Bronchial epithelial cell (primary cell): ENCODE data around the gene CCNL2. TPM values are rescaled to one million over a fixed set of nuclear protein-coding genes. Genes with fewer than 3 reads are reported as not detected.
A peak's percentile ranks its signal among the peaks of the same experiment; 100 is the strongest.

Experiments
- DNase-seq: peaks from one replicate; pipeline ENCODE4 v3.0.0-alpha.2; 2010; ENCODE audit warnings: low read depth
- FAIRE-seq: peaks from 2 replicates; lab custom pipeline; 2011; peaks lifted over from hg19 to GRCh38; lab: Jason Lieb, UNC
- H3K27me3 ChIP-seq: 2 replicates; pipeline ENCODE4 v1.5.1; 2011; ENCODE audit warnings: low read length; ENCODE audit not compliant: control insufficient read depth, insufficient read depth
- H3K36me3 ChIP-seq: 2 replicates; pipeline ENCODE4 v1.5.1; 2011; ENCODE audit warnings: low read length; ENCODE audit not compliant: control insufficient read depth, insufficient read depth
- H3K4me3 ChIP-seq: 2 replicates; pipeline ENCODE4 v1.5.1; 2011; ENCODE audit warnings: mild to moderate bottlenecking, low read depth, low read length, control low read depth
- CTCF ChIP-seq: IDR thresholded peaks from 2 replicates; pipeline ENCODE4 v1.5.1; 2011; ENCODE audit warnings: mild to moderate bottlenecking, moderate library complexity, low read length, control low read depth, inconsistent platforms; ENCODE audit not compliant: insufficient read depth, severe bottlenecking
- total RNA-seq: library from RNA; depleted of rRNA; stranded (reverse); fragments of >200 nt; gene quantifications from 2 replicates; pipeline ENCODE4 v1.2.1, GENCODE V29; 2014

The CCNL2 gene
- total RNA-seq, 1 donor from 2014 or later = 134 TPM

DNA sequence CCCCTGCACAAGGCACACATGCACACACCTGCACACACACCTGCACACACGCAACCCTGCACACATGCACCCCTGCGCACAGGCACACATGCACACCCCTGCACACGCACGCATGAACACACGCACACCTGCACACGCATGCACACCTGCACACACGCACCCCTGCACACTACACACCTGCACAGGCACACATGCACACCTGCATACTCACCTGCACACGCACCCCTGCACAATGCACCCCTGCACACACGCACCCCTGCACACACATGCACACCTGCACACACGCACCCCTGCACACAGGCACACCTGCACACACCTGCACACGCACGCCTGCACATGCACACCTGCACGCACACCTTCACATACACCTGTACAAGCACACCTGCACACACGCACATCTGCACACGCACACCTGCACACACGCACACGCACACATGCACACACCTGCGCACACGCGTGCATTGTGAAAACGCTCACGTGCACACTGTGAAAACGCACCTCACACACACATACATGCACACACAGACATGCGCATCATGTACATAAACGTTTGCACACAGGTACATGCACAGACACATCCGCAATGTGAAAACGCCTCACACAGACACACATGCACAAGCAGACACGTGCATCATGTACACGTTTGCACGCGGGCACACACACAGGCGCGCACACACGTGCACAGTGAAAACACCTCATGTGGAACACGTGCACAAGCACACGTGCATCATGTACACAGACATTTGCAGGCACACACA lies 58.2 kb downstream of the CCNL2 start:
- Histone ChIP-seq H3K36me3 (peaks cover 31% of the 10 kb centered on the region), H3K4me3 (no peak overlapping the region), H3K27me3 (no peaks in the 10 kb centered on the region)
- FAIRE-seq (peak; percentile 88), DNase-seq (no peak)
- TF ChIP-seq CTCF = no peak

GRCh38 chr1:1340185-1340584 lies 59.0 kb downstream of the CCNL2 start:
- FAIRE-seq = no peak
- H3K36me3 ChIP-seq = peaks cover 35% of the 10 kb centered on the region
- no peak overlapping the region for H3K4me3 ChIP-seq
- no peaks in the 10 kb centered on the region for H3K27me3 ChIP-seq
- no peak for DNase-seq
- no peak for TF ChIP-seq CTCF

GRCh38 chr1:1338278-1338677 lies 60.9 kb downstream of the CCNL2 start:
- no peaks in the 10 kb centered on the region for H3K27me3 ChIP-seq
- FAIRE-seq (no peak), DNase-seq (no peak)
- H3K36me3 ChIP-seq = peaks cover 35% of the 10 kb centered on the region
- H3K4me3 ChIP-seq = no peak overlapping the region
- TF ChIP-seq CTCF = no peak

- DNase-seq (no peak), FAIRE-seq (no peak)
- no peak for TF ChIP-seq CTCF
- Histone ChIP-seq H3K27me3 (no peaks in the 10 kb centered on the region), H3K4me3 (no peak overlapping the region), H3K36me3 (peaks cover 35% of the 10 kb centered on the region)
These were observed 61.4 kb downstream of the CCNL2 start for GRCh38 chr1:1337793-1338147.

GRCh38 chr1:1336931-1337792 lies 62.0 kb downstream of the CCNL2 start:
- H3K27me3 ChIP-seq = no peaks in the 10 kb centered on the region
- no peak for TF ChIP-seq CTCF
- FAIRE-seq (no peak), DNase-seq (no peak)
- no peak overlapping the region for H3K4me3 ChIP-seq
- peaks cover 34% of the 10 kb centered on the region for H3K36me3 ChIP-seq
